Mucosa of rectum (tissue), 2 donors: ENCODE results near the gene ITPR2.

Experiments
- H3K27ac ChIP-seq, 2 donors: one replicate each; pipeline ENCODE4 v1.7.0; 2013; ENCODE audit warnings: inconsistent platforms in 2 of 2, low read depth in 2 of 2, low read length in 2 of 2
- H3K27me3 ChIP-seq, 2 donors: one replicate each; pipeline ENCODE4 v1.7.0; 2013; ENCODE audit warnings: low read length in 2 of 2; ENCODE audit not compliant: control insufficient read depth in 2 of 2, insufficient read depth in 2 of 2
- H3K36me3 ChIP-seq, 2 donors: one replicate each; pipeline ENCODE4 v1.7.0; 2013; ENCODE audit warnings: low read length in 2 of 2; ENCODE audit not compliant: control insufficient read depth in 2 of 2, insufficient read depth in 2 of 2
- H3K4me1 ChIP-seq, 2 donors: one replicate each; pipeline ENCODE4 v1.7.0; 2013; ENCODE audit warnings: low read length in 2 of 2, mild to moderate bottlenecking in 1 of 2; ENCODE audit not compliant: control insufficient read depth in 2 of 2, insufficient read depth in 2 of 2
- H3K4me3 ChIP-seq, 2 donors: one replicate each; pipeline ENCODE4 v1.7.0; 2013; ENCODE audit warnings: low read length in 2 of 2
- H3K9ac ChIP-seq, 2 donors: one replicate each; pipeline ENCODE4 v1.7.0; 2013; ENCODE audit warnings: low read length in 2 of 2, low read depth in 1 of 2, mild to moderate bottlenecking in 1 of 2
- H3K9me3 ChIP-seq, 2 donors: one replicate each; pipeline ENCODE4 v1.7.0; 2013; ENCODE audit warnings: low read length in 2 of 2; ENCODE audit not compliant: control insufficient read depth in 2 of 2
- donor health status: healthy.
- donor health status: Normal muscosa, but diverticular disease.

Gene ITPR2

GRCh38 chr12:26748412-26748740 lies 84.6 kb downstream of the ITPR2 start:
- Histone ChIP-seq H3K4me3 (no peak overlapping the region), H3K9ac (no peak overlapping the region), H3K36me3 (no peaks in the 10 kb centered on the region), H3K4me1 (peaks cover 0 to 3% of the 10 kb centered on the region in 2 donors), H3K27me3 (no peaks in the 10 kb centered on the region), H3K9me3 (no peaks in the 10 kb centered on the region), H3K27ac (no peak overlapping the region)

- Histone ChIP-seq H3K9ac (no peak overlapping the region), H3K36me3 (no peaks in the 10 kb centered on the region), H3K4me3 (no peak overlapping the region), H3K9me3 (no peaks in the 10 kb centered on the region), H3K27ac (no peak overlapping the region), H3K4me1 (peaks cover 0 to 6% of the 10 kb centered on the region in 2 donors), H3K27me3 (no peaks in the 10 kb centered on the region)
Observed at GRCh38 chr12:26746121-26746714, 86.8 kb downstream of the ITPR2 start.

GRCh38 chr12:26744697-26745440 lies 88.1 kb downstream of the ITPR2 start:
- Histone ChIP-seq H3K27ac (no peak overlapping the region), H3K36me3 (no peaks in the 10 kb centered on the region), H3K4me3 (no peak overlapping the region), H3K9me3 (no peaks in the 10 kb centered on the region), H3K27me3 (no peaks in the 10 kb centered on the region), H3K9ac (no peak overlapping the region), H3K4me1 (peaks cover 0 to 9% of the 10 kb centered on the region in 2 donors)

GRCh38 chr12:26744042-26744626 lies 88.9 kb downstream of the ITPR2 start:
- Histone ChIP-seq H3K27me3 (no peaks in the 10 kb centered on the region), H3K27ac (no peak overlapping the region), H3K9ac (no peak overlapping the region), H3K9me3 (no peaks in the 10 kb centered on the region), H3K4me1 (peaks cover 0 to 6% of the 10 kb centered on the region in 2 donors), H3K36me3 (no peaks in the 10 kb centered on the region), H3K4me3 (no peak overlapping the region)

GRCh38 chr12:26741584-26742227 lies 91.3 kb downstream of the ITPR2 start:
- H3K27ac ChIP-seq: peak overlapping the region in 1 of 2 donors; percentile 5
- peaks cover 0 to 2% of the 10 kb centered on the region in 2 donors for H3K9me3 ChIP-seq
- peaks cover 0 to 6% of the 10 kb centered on the region in 2 donors for H3K4me1 ChIP-seq
- no peak overlapping the region for H3K9ac ChIP-seq
- H3K27me3 ChIP-seq: no peaks in the 10 kb centered on the region
- no peaks in the 10 kb centered on the region for H3K36me3 ChIP-seq
- no peak overlapping the region for H3K4me3 ChIP-seq

- peaks cover 0 to 2% of the 10 kb centered on the region in 2 donors for H3K9me3 ChIP-seq
- H3K27ac ChIP-seq: no peak overlapping the region
- H3K27me3 ChIP-seq: no peaks in the 10 kb centered on the region
- no peaks in the 10 kb centered on the region for H3K36me3 ChIP-seq
- H3K4me1 ChIP-seq: peaks cover 0 to 6% of the 10 kb centered on the region in 2 donors
- no peak overlapping the region for H3K9ac ChIP-seq
- H3K4me3 ChIP-seq: no peak overlapping the region
Observed at GRCh38 chr12:26740991-26741390, 92.0 kb downstream of the ITPR2 start.

- H3K27ac ChIP-seq: no peak overlapping the region
- H3K27me3 ChIP-seq: no peaks in the 10 kb centered on the region
- H3K36me3 ChIP-seq: no peaks in the 10 kb centered on the region
- H3K4me3 ChIP-seq: no peak overlapping the region
- H3K9ac ChIP-seq: no peak overlapping the region
- peaks cover 0 to 2% of the 10 kb centered on the region in 2 donors for H3K9me3 ChIP-seq
- peaks cover 0 to 6% of the 10 kb centered on the region in 2 donors for H3K4me1 ChIP-seq
Observed at GRCh38 chr12:26740348-26740747, 92.6 kb downstream of the ITPR2 start.

GRCh38 chr12:26737487-26738030 lies 95.4 kb downstream of the ITPR2 start:
- peaks cover 0 to 2% of the 10 kb centered on the region in 2 donors for H3K9me3 ChIP-seq
- H3K4me1 ChIP-seq: peaks cover 0 to 6% of the 10 kb centered on the region in 2 donors
- H3K27ac ChIP-seq: no peak overlapping the region
- H3K27me3 ChIP-seq: no peaks in the 10 kb centered on the region
- no peak overlapping the region for H3K4me3 ChIP-seq
- H3K36me3 ChIP-seq: no peaks in the 10 kb centered on the region
- H3K9ac ChIP-seq: no peak overlapping the region

- Histone ChIP-seq H3K36me3 (no peaks in the 10 kb centered on the region), H3K27me3 (no peaks in the 10 kb centered on the region), H3K9ac (no peak overlapping the region), H3K9me3 (peaks cover 0 to 2% of the 10 kb centered on the region in 2 donors), H3K27ac (no peak overlapping the region), H3K4me3 (no peak overlapping the region), H3K4me1 (peaks cover 0 to 6% of the 10 kb centered on the region in 2 donors)
Observed at GRCh38 chr12:26736563-26737486, 96.2 kb downstream of the ITPR2 start.
